Neural progenitor cell (in vitro differentiated cells): Measurements from ENCODE around the gene SPATA22.

Experiments used
- EZH2 ChIP-seq: fragments of 200-600 bp; sonication (generic); IDR thresholded peaks from 2 replicates; pipeline ENCODE4 v1.6.1; 2017; ENCODE audit warnings: antibody characterized with exemption, mild to moderate bottlenecking, moderate library complexity
- EZH2phosphoT487 ChIP-seq: fragments of 200-600 bp; sonication (generic); IDR thresholded peaks from 2 replicates; pipeline ENCODE4 v1.6.1; 2017; ENCODE audit warnings: antibody characterized with exemption
- TF ChIP-seq, protein P1 (sequence below): fragments of 200-600 bp; sonication (generic); IDR thresholded peaks from 2 replicates; pipeline ENCODE4 v1.5.1; 2017; ENCODE audit warnings: antibody characterized with exemption, mild to moderate bottlenecking

DNA sequence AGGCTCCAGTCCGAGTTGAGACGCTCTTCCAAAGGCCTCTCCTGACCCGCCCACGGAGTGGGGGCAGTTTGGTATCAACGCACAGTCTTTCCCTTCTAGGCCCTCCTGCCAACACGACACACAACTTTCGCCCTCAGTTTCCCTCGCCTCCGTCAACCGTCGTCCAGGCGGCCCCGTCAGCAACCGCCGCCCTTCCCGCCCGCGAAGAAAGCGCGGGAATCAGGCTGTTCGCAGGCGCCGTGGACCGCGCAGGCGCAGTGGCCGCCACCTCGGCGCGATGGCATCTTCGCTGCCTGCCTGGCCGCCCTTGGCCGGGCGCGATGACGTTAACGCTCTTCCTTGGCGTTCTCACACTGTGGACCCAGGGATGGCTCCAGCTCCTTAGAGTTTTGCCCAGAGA is at the start of gene SPATA22:
- TF ChIP-seq, protein P1, sequence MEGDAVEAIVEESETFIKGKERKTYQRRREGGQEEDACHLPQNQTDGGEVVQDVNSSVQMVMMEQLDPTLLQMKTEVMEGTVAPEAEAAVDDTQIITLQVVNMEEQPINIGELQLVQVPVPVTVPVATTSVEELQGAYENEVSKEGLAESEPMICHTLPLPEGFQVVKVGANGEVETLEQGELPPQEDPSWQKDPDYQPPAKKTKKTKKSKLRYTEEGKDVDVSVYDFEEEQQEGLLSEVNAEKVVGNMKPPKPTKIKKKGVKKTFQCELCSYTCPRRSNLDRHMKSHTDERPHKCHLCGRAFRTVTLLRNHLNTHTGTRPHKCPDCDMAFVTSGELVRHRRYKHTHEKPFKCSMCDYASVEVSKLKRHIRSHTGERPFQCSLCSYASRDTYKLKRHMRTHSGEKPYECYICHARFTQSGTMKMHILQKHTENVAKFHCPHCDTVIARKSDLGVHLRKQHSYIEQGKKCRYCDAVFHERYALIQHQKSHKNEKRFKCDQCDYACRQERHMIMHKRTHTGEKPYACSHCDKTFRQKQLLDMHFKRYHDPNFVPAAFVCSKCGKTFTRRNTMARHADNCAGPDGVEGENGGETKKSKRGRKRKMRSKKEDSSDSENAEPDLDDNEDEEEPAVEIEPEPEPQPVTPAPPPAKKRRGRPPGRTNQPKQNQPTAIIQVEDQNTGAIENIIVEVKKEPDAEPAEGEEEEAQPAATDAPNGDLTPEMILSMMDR = no peak
- TF ChIP-seq EZH2 (no peak), EZH2phosphoT487 (no peak)
